ENCODE results near the gene EPB41L3. TPM values are rescaled to one million over a fixed set of nuclear protein-coding genes. Genes with fewer than 3 reads are reported as not detected.

EPB41L3 gene
- total RNA-seq, 4 donors from 2014 or later = 63.4 to 146 (median 81.5) TPM

- 84 to 89% methylated on average over 4 of the region's 4 CpGs for WGBS, 2 donors
- H3K27me3 ChIP-seq = no peaks in the 10 kb centered on the region
- no peak for TF ChIP-seq EP300 (IDR thresholded peaks at IDR 0.05)
- no peak for TF ChIP-seq CTCF (IDR thresholded peaks at IDR 0.05)
- no peak for TF ChIP-seq POLR2A (IDR thresholded peaks at IDR 0.05)
These were observed 93.8 kb downstream of the EPB41L3 start for GRCh38 chr18:5449858-5450509.

GRCh38 chr18:5447442-5447841 is 96.4 kb downstream of the EPB41L3 start:
- 91 to 92% methylated on average over 7 of the region's 7 CpGs for WGBS, 2 donors
- no peak overlapping the region for H3K4me3 ChIP-seq
- no peaks in the 10 kb centered on the region for H3K4me1 ChIP-seq
- no peak overlapping the region for H3K27ac ChIP-seq
- no peak for DNase-seq (ENCODE audit: low spot score in 2 of 2)
- H3K27me3 ChIP-seq = no peaks in the 10 kb centered on the region
- H3K36me3 ChIP-seq = no peaks in the 10 kb centered on the region
- H3K9me3 ChIP-seq = no peaks in the 10 kb centered on the region
- TF ChIP-seq CTCF (IDR thresholded peaks at IDR 0.05) = no peak
- TF ChIP-seq POLR2A (IDR thresholded peaks at IDR 0.05) = no peak
- no peak for TF ChIP-seq EP300 (IDR thresholded peaks at IDR 0.05)

More at GRCh38 chr18:5449858-5450509, 93.8 kb downstream of the EPB41L3 start:
- no peak for DNase-seq (ENCODE audit: low spot score in 2 of 2)
- Histone ChIP-seq H3K36me3 (no peaks in the 10 kb centered on the region), H3K9me3 (no peaks in the 10 kb centered on the region), H3K4me3 (no peak overlapping the region), H3K27ac (no peak overlapping the region), H3K4me1 (peaks cover 0 to 5% (median 0%) of the 10 kb centered on the region in 4 donors)

GRCh38 chr18:5444847-5445246 is 99.0 kb downstream of the EPB41L3 start:
- Histone ChIP-seq H3K4me3 (no peak overlapping the region), H3K27ac (no peak overlapping the region), H3K27me3 (no peaks in the 10 kb centered on the region), H3K36me3 (no peaks in the 10 kb centered on the region), H3K9me3 (no peaks in the 10 kb centered on the region), H3K4me1 (no peaks in the 10 kb centered on the region)
- no peak for DNase-seq (ENCODE audit: low spot score in 2 of 2)
- 87 to 89% methylated on average over 4 of the region's 4 CpGs for WGBS, 2 donors
- TF ChIP-seq EP300 (IDR thresholded peaks at IDR 0.05) = no peak
- no peak for TF ChIP-seq CTCF (IDR thresholded peaks at IDR 0.05)
- TF ChIP-seq POLR2A (IDR thresholded peaks at IDR 0.05) = no peak

GRCh38 chr18:5444269-5444668 is 99.5 kb downstream of the EPB41L3 start:
- no peaks in the 10 kb centered on the region for H3K9me3 ChIP-seq
- H3K27ac ChIP-seq = no peak overlapping the region
- no peaks in the 10 kb centered on the region for H3K27me3 ChIP-seq
- no peak overlapping the region for H3K4me3 ChIP-seq
- no peak for TF ChIP-seq EP300 (IDR thresholded peaks at IDR 0.05)
- no peak for TF ChIP-seq CTCF (IDR thresholded peaks at IDR 0.05)
- no peak for TF ChIP-seq POLR2A (IDR thresholded peaks at IDR 0.05)
- H3K4me1 ChIP-seq = no peaks in the 10 kb centered on the region
- WGBS, 2 donors = 33 to 47% methylated on average over 3 of the region's 3 CpGs
- H3K36me3 ChIP-seq = no peaks in the 10 kb centered on the region
- no peak for DNase-seq (ENCODE audit: low spot score in 2 of 2)

DNA sequence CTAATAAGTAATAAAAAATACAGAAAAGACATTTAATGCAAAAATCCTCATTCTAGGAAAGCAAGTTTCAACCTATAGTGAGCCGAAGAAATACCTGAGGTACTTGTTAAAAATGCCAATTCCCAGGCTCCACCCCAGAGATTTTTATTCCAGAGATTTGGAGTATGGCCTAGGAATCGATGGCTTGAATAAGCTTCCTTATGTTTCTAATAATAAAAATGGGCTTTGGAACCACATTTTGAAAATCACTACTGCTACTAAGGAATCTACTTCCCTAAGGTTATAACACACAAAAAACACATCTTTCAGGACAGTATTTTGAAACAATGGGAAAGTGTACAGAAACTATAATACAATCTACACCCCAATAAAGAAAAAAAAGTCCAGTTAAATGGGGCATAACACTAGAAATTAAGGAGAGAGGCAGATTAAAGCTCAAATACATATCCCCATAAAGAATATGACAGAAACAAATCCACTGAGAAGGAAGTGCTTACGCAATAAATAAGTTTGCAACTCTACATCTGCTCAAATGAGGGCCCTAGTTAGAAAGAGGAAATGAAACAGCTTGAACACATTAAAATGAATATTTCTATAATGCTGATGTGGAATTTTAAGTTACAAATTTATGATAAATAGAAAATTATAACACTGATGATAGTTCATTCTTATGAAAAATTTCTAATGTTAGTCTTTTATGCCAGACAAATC is 103.7 kb downstream of the EPB41L3 start:
- Histone ChIP-seq H3K36me3 (peaks cover 0 to 11% (median 0%) of the 10 kb centered on the region in 3 donors), H3K4me1 (no peaks in the 10 kb centered on the region), H3K4me3 (no peak overlapping the region), H3K9me3 (no peaks in the 10 kb centered on the region), H3K27ac (peak overlapping the region in 1 of 4 donors; percentile 28), H3K27me3 (no peaks in the 10 kb centered on the region)
- 79 to 83% methylated on average over 3 of the region's 3 CpGs for WGBS, 2 donors
- DNase-seq (ENCODE audit: low spot score in 2 of 2) = no peak
- TF ChIP-seq CTCF (IDR thresholded peaks at IDR 0.05) (no peak), EP300 (IDR thresholded peaks at IDR 0.05) (peak in 1 of 2 donors; percentile 48)
